HG03520 (cell line): ENCODE results near the gene ZBTB46.
"Not testable (repeated sequence)": the region's sequence is repeated elsewhere in the genome, so short reads cannot be mapped to it uniquely, and the experiment has no call there.

ENCODE experiments used
- ATAC-seq: cut with Tn5 transposase; IDR thresholded peaks from one replicate; pipeline ENCODE4 v1.9.1; 2021; ENCODE audit warnings: mild to moderate bottlenecking, moderate library complexity; ENCODE audit not compliant: unreplicated experiment

Gene ZBTB46

DNA sequence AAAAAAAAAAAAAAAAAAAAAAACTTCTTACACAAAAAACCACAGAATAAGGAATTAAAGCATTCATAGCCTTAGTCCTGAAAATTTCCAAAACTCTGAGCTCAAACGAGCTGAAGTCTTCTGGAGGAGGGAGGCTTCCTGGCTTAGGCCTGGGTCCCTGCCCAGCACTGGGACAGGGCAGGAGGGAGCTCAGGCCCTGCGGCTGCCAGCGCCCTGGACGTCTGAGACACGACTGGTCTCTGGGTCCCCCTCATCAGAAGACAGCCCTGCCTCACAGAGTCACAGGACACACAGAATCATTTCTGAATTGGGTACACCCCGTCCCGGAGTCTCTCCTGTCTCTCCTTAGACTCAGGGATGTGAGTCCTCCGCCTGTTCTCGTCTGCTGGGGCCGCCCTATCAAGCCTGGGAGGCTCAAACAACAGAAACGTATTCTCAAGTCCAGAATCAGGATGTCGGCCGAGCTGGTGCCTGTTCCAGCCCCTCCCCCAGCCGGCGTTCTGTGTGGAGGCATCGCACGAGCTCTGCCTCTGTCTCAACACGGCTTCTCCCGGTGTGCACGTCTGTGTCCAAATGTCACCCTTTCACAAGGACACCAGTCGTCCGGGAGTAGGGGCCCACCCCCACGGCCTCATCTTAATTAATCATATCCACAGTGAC is 39.4 kb downstream of the ZBTB46 start:
- no peak for ATAC-seq

- no peak for ATAC-seq
Measured at GRCh38 chr20:63790572-63791168, 40.4 kb downstream of the ZBTB46 start.

DNA sequence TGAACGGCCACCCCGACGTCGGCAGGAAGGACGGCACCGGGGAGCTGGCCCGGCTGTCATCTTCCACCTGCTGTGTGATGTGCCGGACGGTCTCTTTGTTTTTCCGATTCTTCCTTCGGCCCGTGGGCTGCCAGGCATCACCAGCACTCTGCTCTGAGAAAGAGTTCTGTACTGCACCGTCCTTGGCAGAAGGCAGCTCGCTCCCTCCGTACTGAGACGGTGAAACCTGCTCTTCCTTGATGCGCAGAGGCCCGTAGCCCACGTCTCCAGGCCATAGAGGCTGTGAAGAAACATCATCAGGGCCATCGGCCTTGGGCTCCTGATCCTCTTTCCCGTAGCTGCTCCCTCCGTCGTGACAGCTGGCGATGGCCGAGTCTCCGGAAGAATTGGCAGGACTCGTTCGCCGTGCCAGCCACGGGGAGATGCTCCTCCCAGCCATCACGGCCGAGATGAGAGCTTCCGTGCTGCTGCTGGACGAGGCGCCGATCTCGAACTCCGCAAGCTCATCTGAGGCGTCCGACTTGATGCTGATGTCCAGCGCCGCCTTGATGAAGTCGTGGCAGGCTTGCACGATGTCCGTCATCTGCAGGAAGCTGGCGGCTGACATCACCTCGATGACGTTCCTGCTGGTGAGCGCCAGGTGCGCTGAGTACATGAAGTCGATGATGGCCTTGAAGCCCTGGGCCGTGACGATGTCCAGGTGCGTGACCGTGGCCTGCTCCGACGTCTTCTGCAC is 41.1 kb downstream of the ZBTB46 start:
- no peak for ATAC-seq

GRCh38 chr20:63787749-63788148 is 43.3 kb downstream of the ZBTB46 start:
- ATAC-seq = no peak

- no peak for ATAC-seq
Measured at GRCh38 chr20:63787302-63787701, 43.8 kb downstream of the ZBTB46 start.

- ATAC-seq = no peak
Measured at GRCh38 chr20:63785691-63786131, 45.4 kb downstream of the ZBTB46 start.

DNA sequence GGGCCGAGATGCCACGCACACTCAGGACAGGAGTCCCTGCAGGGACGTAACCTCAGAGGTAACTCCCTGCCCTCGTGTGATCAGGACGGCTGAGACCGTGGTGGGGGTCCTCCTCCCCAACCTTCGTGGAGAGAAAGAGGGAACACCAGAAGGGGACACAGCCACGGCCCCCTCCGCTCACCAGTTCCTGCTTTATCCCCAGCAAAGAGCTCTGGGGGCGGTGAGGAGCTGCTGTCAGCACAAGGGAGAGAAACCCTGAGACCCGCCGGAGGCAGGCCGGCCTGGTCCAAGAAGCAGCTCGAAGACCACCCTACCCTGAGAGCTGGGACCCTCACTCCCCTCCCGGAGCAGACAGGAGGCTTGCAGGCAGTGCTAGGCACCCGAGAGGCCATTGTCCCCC is 47.1 kb downstream of the ZBTB46 start:
- ATAC-seq = no peak

DNA sequence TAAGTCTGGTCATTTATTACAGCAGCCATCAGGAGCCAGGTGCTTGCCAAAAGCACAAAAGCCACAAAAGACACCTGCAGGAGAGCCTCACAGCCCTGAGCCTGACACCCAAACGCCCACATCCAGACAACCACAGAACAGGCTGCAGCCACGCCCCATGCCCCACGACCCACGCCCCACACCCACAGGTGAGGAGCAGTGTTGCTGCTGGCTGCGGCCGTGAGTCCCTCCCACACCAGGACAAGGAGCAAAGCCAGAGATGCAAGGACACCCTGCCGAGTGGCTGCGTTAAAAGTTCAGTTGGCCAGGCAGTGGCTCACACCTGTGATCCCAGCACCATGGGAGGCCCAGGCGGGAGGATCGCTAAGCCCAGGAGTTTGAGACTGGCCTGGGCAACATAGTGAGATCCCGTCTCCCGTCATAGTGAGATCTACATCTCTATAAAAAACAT is 48.5 kb downstream of the ZBTB46 start:
- ATAC-seq = no peak

- ATAC-seq = no peak
Measured at GRCh38 chr20:63782051-63782471, 49.0 kb downstream of the ZBTB46 start.

- no peak for ATAC-seq
Measured at GRCh38 chr20:63781181-63781580, 49.9 kb downstream of the ZBTB46 start.

DNA sequence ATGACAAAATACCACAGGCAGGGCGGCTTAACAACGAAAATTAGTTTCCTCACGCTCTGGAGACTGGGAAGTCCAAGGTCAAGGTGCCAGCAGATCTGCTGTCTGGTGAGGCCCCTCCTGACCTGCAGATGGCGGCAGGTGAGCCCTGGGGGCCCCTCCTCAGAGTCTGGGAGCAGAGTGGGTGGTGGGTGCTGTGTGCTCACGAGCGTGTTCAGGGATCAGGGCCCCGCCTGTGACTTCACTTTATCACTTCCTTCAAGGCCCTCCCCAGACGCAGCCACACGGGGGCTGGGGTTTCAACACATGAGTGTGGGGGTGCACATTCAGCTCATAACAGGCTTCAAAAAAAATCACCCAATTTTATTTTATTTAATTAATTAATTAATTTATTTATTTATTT is 52.2 kb downstream of the ZBTB46 start:
- ATAC-seq = no peak

GRCh38 chr20:63778034-63778752 is 52.9 kb downstream of the ZBTB46 start:
- ATAC-seq = no peak

DNA sequence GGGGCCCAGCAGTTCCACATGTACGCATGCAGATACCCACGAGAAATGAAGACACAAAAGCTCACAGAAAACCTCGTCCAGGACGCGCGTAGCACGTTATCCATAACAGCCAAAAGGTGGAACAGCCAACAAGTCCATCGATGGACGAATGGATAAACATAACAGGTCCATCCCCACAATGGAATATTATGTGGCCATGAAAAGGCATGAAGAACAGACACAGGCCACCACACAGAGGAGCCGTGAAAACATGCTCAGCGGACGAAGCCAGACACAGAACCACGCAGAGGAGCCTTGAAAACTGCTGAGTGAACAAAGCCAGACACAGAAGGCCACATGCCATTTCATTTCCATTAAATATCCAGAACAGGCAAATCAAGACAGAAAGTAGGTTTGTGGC is 53.5 kb downstream of the ZBTB46 start:
- no peak for ATAC-seq

- not testable (repeated sequence) for ATAC-seq
Measured at GRCh38 chr20:63776875-63777274, 54.2 kb downstream of the ZBTB46 start.

DNA sequence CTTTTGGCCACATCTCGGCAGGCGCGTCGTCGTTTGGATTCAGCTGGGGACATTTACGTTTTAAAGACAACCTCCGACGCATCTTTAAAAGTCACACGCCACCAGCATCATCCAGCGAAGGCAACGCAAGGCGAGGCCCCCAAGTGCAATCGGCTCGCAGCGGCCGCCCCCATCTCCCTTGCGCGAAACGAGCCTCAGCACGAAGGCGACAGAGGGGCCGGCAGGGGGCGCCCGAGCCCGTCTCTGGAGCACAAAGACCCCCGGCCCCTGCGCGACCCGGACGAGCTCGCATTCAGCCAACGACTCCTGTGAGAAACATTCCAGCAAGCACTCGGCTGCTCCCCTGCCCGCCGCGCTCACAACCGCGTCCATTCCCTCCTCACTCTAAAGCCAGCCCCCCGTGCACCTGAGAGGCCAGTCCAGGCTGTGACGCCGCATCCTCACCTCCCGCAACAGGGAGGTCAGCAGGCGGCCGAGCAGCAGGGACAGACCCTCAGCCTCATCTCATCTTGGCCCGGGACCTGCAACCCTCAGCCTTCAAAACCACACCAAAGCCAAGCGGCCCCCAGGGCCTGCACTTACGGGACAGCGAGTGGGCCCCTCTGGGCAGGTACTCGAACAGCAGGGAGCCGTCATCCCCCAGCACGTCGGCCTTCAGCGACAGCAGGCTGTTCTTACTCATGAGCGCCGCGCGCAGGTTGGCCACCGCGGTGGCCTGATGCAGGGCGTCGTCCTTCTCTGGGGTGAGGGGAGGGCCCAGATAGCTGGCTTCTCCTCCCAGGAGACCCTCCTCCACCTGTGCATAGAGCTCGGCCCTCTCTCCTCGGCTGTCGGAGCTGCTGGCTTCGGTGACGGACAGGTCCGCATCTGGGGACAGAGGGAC is 55.7 kb downstream of the ZBTB46 start:
- no peak for ATAC-seq

GRCh38 chr20:63774306-63774705 is 56.8 kb downstream of the ZBTB46 start:
- ATAC-seq = no peak

GRCh38 chr20:63773571-63774241 is 57.4 kb downstream of the ZBTB46 start:
- ATAC-seq = no peak

GRCh38 chr20:63772781-63773518 is 58.1 kb downstream of the ZBTB46 start:
- no peak for ATAC-seq

DNA sequence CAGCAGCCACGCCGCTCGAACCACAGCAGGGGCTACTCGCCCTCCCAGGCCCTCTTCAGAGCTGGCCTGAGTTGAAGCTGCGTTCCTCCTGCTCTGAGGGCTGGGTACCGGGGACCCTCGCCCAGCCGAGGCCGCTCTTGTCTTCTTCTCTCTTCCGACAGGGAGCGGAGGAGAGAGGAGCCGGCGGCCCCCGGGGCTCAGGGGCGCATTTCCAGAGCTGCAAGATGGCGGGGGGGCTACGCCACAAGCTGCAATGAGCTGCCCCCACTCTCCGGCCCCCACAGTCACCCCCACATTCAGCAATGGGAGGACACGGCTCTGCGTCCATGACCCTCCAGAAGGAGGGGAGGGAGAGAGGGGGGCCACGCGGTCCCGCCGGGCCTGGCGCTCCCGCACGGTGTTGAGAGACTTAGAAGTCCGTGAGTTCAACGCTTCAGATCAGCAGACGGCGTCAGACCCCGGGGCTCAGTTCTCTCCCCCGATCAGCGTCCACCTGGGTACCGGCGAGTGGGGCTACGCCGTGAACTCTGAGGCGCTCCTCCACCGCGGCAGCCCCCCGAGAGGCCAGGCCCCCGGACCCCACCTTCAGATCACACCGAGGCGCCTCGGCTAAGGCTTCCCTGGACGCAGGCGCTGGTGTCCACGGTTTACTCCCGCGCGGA is 59.9 kb downstream of the ZBTB46 start:
- no peak for ATAC-seq
